CD4-positive, alpha-beta T cell treated with Interleukin-4 for 1 hour (primary cell): ENCODE results near the gene C1orf185.
"Not testable (repeated sequence)": the region's sequence is repeated elsewhere in the genome, so short reads cannot be mapped to it uniquely, and the experiment has no call there.

Experiments
- DNase-seq, 2 donors: peaks; one replicate each; pipeline ENCODE4 v3.0.0-alpha.2; 2020 to 2022

The C1orf185 gene

GRCh38 chr1:51101976-51102375 is at the start of gene C1orf185:
TSS of gene C1orf185 (plus strand) at chr1:51102228. CDS start at chr1:51102234, 6 bp downstream.
- DNase-seq, result no peak

DNA sequence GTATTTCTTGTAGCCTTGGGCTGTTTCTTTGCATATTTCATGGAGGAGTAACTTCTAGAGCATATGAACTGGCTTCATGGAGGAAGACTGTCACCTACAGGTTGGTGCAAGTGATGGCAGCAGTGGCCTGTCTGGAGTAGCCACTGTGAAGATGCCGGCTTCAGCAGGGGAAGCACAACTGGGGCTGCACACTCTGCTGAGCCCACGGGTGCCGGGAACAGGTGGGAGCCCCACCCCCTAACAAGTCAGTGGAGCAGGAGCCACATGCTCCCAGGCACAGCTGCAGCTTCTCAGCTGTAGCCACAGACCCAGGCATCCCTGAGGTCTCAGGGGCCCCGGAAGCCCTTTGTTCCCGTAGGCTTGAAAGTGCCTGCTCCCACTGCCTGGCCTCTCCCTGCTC is 43.2 kb upstream of the C1orf185 start:
- peak in 1 of 2 donors; percentile 6 for DNase-seq

- no peak for DNase-seq
Observed at GRCh38 chr1:51061231-51061918, 40.7 kb upstream of the C1orf185 start.

DNA sequence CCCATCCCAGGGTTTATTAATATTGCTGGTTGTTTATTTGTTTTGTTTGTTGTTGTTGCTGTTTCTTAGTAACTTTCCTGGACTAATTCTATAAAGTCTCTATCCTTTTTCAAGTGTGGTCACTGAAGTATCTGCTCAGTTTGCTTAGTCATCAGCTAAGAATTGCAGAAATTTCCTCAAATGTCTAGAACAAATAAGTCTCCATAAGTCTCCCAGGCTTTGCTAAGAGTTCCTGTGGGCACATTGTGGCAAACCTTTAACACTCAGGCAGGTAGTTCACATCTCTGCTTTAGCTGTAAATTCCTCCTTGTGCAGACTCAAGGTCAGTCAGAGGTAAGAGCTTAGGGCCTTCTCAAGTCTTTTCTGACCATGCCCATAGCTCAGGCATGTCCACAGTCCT is 38.9 kb upstream of the C1orf185 start:
- no peak for DNase-seq

- DNase-seq, result no peak
Observed at GRCh38 chr1:51070011-51070410, 32.0 kb upstream of the C1orf185 start.

- no peak for DNase-seq
Observed at GRCh38 chr1:51070640-51071039, 31.4 kb upstream of the C1orf185 start.

DNA sequence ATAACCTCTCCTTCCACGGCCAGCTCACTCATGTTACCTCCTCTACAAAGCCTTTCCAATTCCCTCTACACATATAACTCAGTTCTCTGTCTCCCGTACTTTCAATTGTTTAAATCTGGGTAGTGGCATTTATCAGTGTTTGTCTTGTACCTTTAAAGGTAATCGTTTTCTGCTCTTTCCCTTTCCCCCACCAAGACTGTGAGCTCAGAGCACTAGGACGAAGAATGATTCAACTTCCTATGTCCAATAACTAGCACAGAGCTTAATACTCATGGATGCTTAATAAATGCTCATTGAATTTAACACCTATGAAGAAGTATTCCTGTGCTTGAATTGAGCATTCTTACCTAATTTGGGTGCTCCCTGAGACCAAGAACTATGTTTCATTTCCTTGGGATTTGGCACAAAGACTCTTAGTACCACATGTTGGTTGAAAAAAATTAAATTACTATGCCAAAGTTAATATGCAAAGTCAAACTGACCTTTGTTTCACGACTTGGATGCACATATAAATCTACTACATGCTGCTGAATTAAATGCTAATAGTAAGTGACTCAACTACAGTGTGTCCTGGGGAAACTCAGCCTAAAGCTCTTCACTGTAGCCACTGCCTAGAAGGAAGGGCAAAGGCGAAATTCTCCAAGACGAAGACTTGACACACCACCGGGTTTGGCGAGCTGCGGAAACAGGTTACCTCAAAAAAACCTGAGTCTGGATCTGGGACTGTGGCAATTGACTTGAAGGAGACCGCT is 30.6 kb upstream of the C1orf185 start:
- DNase-seq, result no peak

DNA sequence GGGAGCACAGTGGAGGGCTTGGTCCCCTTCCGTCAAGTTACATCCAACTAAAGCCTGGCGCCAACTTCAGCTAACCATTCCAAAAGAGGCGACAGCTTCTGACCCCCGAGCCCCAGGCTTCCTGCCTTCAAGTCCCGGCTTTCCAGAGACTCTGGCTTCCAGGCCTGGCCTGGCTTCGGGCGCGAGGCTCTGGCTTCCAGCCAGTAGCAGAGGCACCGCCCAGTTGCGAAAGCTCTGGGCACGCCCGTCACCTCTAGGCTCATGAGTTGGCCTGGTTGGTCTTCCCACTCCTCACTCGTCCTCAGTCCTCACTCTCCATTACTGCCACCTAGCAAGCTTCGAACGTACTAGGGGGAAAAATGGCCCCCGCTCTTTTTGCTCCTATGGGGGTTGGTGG is 30.0 kb upstream of the C1orf185 start:
- DNase-seq, result no peak

GRCh38 chr1:51072651-51073050 is 29.4 kb upstream of the C1orf185 start:
- no peak for DNase-seq

DNA sequence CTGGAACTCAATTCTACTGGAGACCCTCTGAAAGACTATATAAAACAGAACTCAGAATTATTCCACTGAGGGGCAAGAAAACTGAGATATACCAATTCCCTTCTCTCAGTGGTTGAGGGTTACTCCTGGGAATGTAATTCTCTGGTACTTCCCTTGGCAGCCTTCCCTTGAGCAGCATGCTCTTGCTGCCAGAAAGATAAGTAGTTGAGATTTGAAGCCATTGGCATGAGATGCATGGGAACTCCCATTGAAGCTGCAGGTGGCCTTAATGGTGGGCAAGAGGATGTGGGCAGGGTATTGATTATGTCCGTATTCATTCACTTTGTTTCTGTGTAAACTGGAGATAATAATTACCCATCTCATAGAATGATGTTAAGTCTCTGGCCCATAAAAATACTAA is 28.6 kb upstream of the C1orf185 start:
- DNase-seq, result no peak

GRCh38 chr1:51086496-51087271 is 15.3 kb upstream of the C1orf185 start:
- no peak for DNase-seq

GRCh38 chr1:51088474-51088873 is 13.6 kb upstream of the C1orf185 start:
- no peak for DNase-seq

GRCh38 chr1:51093581-51093980 is 8.4 kb upstream of the C1orf185 start:
- no peak for DNase-seq

GRCh38 chr1:51097171-51097570 is 4.9 kb upstream of the C1orf185 start:
- DNase-seq, result no peak

DNA sequence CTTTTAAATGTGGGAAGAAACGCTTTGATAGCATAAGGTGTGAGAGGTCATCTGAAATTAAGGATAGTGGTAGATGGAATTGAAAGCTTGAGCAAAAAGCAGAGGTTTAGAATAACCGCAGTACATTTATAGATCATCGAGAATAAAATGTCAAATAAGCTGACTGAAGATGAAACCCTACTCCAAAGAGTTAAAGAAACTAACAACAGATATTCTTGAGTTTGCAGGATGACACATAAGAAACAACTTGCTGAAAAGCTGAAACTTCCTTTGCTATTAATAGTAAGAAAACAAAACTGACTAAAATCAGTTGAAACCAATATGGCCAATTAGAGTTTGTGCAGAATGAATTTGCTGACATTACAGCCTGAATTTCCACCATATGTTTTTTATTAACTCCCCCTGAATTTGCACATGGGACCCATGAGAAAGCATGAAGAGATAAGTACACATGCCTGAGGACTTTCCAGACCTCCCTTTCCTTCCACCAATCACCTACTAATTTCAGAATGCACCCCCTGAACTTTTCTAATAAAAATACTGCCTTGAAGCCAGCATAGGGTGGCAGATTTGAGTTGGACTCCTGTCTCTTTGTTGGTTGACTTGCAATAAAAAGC is 1.7 kb upstream of the C1orf185 start:
- no peak for DNase-seq

DNA sequence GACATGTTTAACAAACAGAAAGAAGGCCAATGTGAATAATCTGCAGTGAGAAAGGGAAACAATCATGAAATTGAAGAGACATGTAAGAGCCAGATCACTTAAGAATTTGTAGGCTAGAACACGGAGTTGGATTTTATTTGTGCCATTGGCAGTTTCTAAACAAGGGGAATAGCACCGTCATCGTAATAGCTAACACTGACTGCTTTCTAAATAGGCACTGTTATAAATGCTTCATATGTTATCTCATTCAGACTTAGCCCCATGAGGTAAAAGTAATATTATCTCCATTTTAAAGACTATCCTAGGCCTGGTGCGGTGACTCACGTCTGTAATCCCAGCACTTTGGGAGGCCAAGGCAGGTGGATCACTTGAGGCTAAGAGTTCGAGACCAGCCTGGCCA is 12.1 kb downstream of the C1orf185 start:
- DNase-seq, result no peak

GRCh38 chr1:51115714-51116404 is 13.8 kb downstream of the C1orf185 start:
- DNase-seq, result no peak

DNA sequence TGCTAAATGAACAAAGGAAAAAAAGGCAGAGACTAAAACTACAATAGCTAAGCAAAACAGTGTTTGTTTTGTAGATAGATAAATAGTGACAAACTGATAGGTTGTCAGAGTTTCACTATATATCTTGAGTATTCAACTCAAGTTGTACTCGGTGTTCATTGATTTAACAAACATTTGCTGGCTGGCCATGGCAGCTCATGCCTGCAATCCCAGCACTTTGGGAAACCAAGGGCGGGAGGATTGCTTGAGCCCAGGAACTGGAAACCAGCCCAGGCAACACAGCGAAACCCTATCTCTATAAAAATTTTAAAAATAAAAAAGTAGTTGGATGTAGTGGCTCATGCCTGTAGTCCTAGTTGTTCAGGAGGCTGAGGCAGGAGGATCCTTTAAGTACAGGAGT is 17.3 kb downstream of the C1orf185 start:
- no peak for DNase-seq

DNA sequence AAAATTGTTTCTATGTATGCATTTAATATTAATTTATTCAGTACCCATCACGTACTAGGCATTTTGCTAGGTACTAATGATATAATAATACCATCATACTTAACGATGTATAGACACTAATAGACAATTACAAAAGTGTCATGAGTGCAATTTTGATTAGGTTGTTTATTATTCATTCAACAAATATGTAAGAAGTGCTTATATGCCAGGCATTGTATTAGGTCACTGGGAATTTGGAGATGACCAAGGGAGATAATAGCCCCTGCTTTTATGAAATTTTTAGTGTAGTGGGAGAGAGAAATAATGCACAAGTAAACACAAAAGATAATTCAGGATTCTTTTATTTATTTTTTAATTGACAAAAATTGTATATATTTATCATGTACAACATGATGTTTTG is 18.6 kb downstream of the C1orf185 start:
- no peak for DNase-seq

- not testable (repeated sequence) for DNase-seq
Observed at GRCh38 chr1:51127152-51127551, 25.1 kb downstream of the C1orf185 start.

DNA sequence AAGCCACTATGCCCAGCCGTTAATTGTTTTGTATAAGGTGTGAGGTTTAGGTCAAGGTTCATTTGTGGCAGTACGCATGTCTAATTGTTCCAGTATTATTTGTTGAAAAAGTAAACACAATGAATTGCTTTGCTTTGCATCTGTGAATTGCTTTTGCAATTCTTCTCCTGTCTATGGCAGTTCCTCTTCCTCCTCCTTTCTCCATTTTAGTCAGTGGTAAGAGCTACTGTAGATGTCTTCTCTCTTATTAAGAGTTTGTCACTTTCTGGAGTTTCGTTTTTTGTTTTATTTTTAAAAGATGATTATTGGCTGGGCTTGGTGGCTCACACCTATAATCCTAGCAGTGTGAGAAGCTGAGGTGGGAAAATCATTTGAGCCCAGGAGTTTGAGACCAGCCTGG is 29.2 kb downstream of the C1orf185 start:
- no peak for DNase-seq

- DNase-seq, result no peak
Observed at GRCh38 chr1:51133045-51133444, 31.0 kb downstream of the C1orf185 start.

GRCh38 chr1:51137696-51138095 is 35.7 kb downstream of the C1orf185 start:
- DNase-seq, result not testable (repeated sequence)
